Measurements from ENCODE around the gene PTCH1.

PTCH1 gene

DNA sequence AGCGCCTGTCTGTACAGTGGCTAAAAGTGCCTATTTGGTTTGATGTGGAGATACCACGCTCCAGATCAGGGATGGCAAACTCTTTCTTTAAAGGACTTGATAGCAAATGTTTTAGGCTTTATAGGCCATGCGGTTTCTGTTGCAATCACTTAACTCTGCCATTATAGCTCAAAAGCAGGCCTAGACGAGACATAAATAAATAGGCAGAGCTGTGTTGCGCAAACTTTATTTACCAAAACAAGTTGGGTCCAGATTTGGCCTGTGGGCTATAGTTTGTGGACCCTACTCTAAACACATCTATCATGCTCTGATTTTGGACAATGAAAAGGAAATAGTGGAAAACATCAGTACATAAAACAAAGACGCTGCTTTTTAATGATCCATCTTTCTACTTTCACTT, 79.2 kb downstream of the PTCH1 start:
- no peak for DNase-seq (ENCODE audit: low read depth)

DNA sequence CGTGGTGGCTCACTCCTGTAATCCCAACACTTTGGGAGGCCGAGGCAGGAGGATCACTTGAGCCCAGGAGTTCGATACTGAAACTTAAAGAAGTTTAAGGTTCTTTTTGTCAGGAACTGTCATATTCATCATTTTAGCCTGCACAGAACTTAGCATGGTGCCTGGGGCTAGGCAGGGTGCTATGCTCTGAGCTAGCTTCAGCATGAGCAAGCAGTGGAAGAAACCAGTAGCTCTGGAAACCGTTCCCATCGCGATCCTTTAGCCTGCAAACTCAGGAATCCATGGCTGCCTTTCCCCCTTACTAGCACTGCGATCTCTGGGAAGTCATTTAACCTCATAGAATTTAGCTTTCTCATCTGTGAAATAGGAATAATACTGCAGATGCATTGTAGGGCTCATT, 80.4 kb downstream of the PTCH1 start:
- DNase-seq (ENCODE audit: low read depth) = no peak

DNA sequence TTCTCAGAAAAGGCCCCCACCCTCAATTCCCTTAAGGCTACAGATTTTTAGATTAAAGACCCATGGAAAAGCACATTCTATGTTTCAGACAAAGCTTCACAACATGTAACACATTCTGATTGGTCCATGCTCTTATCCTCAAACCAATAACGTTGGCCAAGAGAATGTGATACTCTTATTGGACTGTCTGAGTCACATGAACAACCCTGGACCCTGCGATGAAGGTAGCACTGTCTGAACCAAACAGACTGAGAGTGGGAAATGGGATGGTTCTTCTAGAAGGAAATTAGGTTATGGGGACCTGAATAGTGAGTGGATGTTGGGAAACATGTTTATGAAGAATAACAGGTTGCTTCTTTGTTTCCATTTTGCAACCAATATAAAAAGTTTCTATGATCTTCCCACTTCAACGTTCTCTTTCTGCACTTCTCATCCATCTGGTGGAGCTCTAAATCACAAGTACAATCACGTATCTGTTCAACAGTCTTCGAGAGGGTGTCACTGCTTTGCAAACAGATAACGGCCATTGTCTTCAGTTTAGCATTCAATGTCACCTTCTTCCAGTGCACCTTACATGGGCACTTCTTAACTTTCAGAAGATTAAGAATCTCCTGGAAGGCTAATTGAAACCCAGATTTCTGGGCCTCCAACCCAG, 81.6 kb downstream of the PTCH1 start:
- DNase-seq (ENCODE audit: low read depth) = no peak

DNA sequence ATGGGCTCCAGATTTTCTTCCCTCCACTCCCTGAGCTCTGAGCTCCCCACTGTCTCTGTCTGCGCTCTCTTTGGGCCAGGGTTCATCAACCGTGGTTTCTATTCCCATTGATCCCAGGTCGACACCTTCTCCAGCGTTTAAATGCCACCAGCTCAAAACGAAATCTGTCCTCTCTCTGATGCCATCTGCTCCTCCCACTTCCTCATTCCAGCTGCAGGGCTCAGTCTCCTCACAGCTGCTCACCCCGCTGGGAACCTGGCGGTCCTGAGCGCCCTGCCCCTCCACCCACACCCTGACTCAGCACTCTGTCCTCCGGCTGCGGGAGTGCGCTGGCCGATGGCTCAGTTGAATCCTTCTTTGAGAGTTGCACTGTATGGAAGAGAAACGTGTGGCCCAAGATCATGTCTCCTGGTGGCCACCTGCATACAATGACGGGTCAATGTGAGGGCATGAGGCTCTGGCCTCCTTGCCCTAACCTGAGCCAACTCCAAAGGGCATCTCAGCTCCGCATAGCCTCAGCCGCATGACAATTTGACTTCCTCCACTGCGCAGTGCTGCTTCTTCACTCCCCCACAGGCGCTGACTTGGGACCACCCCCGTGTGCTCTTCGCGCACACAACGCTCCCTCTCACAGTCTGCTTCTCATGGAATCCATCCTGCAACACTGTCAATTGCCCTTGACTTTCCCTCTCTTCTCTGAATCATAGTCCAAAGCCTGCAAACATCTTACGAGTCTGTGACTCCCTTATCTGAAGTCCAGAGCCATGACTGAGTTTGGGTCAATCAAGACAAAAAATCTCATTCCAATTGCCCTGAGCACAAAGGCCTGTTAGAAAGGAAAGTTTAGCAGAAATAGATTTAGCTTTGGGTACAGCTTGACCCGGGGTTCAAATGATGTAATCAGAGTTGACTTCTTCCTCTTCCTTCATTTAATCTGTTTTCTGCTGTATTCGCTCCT, 82.4 kb downstream of the PTCH1 start:
- no peak for DNase-seq (ENCODE audit: low read depth)

DNA sequence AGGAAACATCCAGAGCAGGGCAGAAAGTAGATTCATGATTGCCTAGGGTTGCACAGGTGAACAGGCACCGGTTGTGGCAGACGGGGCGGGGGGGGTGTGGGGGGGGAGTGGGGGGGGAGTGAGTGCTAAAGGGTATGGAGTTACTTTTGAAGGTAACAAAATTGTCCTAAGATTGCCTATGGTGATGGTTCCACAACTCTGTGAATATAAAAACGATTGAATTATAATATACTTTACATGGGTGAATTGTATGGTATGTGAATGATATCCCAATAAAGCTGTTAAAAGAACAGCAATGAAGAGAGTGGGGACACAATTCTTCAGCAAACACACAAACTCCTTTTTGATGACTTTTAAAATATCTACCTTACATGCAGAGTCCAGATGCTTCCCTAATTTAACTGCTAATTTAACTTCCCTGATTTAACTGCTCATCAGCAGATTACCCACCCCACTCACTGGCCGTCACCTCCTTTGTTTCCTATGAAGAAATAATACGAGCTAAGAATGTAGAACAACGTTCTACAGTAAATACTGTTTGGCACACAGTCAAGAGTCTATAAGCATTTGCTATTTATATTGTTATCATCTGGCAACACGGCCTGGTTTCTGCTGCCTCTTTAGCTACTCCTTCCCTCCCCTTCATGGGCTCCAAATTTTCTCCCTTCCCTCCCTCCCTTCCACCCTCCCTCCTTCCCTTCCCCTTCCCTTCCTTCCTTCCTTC, 83.5 kb downstream of the PTCH1 start:
- no peak for DNase-seq (ENCODE audit: low read depth)

DNA sequence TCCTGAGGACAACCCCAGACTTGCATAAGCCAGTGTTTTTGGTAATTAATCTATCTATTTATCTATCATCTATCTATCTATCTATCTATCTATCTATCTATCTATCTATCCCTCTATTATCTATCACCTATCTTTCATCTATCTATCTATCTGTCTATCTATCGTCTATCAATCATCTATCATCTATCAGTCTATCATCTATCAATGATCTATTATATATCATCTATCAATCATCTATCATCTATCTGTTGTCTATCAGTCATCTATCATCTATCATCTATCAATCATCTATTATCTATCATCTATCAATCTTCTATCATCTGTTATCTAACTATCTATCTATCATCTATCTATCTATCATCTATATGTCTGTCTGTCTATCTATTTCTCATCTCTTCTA, 85.5 kb downstream of the PTCH1 start:
- no peak for DNase-seq (ENCODE audit: low read depth)

DNA sequence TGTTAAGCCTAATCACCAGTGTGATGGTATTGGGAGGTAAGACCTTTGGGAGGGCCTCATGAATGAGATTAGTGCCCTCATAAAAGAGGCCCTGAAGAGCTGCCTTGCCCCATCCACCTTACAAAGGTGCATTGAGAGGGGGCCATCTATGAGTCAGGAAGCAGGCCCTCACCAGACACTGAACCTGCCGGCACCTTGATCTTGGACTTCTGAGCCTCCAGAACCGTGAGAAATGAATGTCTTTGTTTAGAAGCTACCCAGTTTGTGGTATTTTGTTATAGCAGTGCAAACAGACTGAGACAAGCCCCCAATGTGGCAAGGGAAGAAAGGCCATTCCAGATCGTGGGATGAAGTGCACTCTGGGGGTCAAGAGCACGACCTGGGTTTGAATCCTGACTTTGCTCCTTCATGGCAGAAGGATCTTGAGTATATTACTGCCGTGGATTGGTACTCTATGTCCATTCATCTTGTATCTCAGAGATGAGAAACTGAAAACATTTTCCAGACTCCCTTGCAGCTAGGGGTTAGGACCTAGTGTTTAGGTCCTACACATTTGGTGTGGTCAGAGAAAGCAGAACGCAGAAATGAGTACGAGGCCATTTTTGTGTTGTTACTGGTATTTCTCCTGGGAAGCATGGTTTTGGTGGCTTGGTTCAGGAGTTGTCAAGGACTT, 86.7 kb downstream of the PTCH1 start:
- no peak for DNase-seq (ENCODE audit: low read depth)

DNA sequence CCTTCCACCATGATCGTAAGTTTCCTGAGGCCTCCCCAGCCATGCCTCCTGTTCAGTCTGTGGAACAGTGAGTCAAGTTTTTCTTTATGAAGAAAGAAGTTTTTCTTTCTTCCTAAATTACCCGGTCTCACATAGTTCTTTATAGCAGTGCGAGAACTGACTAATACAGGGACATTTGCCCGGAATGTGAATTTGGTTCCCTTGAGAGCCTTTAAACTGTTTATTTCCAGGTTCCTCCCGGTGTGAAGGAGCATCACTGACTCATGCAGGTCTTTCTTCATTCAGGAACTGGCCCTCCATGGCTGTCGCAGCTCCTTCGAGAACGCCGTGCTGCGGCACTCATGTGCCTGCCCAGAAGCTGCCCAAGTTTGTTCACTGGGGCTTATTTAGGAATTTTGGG, 87.7 kb downstream of the PTCH1 start:
- DNase-seq (ENCODE audit: low read depth) = no peak

DNA sequence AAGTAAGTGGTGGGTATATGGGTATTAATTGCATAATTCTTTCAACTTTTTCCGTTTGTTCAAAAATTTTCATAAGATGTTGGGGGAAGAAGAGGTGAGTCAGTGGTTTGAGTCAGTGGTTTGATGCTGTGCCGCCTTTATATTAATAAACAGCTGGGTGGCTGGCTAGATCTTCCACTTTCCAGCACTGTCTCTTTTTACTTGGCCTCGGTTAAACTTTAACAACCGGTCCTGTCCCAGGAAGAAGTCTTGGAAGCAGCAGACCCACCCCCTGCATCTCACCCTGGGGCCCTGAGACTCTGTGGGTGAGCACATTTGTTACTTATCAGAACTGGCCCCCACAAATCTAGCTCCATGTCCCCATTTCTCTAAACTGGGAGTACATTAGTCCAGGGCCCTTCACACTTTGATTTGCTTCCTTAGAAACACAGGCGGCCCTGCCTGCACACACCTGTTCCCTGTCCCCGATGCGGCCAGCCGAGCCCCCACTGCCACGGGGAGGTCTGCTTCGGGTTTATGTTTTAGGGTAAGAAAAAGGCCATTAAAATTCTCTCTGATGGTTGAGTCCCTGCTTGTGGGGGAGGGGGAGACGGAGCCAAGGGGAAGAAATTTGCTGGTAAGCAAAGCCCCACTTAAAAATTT, 90.7 kb downstream of the PTCH1 start:
- no peak for DNase-seq (ENCODE audit: low read depth)

DNA sequence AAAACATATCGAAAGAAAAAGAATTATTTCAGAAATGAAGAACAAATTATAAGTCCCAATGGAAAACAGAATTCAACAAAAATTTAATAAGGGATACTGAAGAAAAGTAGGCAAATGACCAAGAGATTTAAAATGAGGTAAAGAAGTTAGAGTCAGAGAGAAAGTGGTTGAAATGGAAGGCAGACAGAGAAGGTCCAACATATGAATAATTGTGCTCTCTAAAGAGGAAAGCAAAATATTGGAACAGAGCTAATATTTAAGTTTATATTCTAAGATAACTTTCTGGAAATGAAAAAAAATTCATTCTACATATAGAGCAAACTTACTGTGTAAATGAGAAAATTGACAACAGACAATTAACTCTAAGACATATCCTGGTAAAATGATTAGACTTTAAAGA, 94.1 kb downstream of the PTCH1 start:
- DNase-seq (ENCODE audit: low read depth) = no peak

DNA sequence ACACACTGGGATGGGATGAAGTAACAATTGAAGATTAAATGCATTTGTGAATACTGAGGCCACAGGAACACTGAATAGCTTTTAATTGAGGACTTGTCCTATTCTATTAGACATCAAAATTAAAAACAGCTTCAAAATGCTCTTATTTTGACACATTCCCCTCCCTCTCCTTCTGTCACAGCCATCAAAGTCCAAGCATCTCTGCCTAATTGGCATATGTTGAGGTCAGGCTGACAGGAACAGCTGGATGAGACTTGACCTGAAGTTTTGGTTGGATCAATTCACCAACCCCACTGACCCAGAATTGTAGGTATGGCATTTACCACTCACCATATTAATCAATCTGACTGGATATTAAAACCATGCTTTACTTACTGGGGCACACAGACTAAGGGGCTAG, 96.3 kb downstream of the PTCH1 start:
- no peak for DNase-seq (ENCODE audit: low read depth)

DNA sequence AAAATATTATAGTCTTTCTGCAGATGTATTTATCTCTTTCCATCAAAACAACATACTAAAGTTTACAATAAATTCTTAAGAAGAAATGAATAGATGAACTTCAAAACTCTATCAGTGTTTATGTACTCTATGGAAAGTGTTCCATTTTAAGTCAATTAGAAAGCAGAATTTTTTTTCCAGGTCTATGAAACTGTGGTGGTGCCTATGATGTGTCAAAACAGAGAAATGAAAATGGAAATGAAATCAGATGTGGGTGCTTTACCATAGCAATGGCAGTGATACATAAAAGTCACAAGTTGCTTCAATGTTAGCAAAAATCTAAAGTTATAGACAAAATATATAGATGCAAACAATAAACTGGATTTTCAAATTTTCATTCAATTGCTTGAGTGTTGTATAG, 97.3 kb downstream of the PTCH1 start:
- no peak for DNase-seq (ENCODE audit: low read depth)

DNA sequence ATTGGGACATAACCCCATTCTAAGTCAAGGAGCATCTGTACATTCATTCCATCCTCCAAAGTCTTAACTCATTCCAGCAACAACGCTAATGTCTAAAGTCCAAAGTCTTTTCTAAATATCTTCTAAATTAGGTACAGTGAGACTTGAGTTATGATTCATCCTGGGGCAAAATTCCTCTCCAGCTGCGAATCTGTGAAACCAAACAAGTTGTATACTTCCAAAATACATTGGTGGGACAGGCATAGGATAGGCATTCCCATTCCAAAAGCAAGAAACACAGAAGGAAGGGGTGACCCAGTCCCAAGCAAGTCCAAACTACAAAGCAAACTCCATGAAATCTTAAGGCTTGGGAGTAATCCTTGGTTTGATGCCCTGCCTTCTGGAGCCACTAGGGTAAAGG, 101.6 kb downstream of the PTCH1 start:
- no peak for DNase-seq (ENCODE audit: low read depth)

DNA sequence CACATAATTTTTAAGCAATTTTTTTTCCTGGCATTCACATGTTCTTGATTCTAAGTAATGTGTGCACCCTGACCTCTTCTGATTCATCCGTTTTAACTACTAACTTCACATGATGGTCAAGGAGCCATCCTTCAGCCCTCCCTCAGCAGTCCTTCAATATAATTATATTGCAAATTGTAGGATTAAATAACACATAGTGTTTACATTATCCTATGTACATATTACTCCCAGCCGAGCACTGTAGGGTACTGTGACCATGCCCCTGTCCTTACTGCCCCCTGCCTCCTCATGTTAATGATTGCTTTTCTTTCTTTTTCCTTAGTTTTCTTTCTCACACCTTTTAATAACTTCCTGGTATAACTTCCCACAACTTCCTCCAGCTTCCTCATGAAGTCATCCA, 103.0 kb downstream of the PTCH1 start:
- no peak for DNase-seq (ENCODE audit: low read depth)

DNA sequence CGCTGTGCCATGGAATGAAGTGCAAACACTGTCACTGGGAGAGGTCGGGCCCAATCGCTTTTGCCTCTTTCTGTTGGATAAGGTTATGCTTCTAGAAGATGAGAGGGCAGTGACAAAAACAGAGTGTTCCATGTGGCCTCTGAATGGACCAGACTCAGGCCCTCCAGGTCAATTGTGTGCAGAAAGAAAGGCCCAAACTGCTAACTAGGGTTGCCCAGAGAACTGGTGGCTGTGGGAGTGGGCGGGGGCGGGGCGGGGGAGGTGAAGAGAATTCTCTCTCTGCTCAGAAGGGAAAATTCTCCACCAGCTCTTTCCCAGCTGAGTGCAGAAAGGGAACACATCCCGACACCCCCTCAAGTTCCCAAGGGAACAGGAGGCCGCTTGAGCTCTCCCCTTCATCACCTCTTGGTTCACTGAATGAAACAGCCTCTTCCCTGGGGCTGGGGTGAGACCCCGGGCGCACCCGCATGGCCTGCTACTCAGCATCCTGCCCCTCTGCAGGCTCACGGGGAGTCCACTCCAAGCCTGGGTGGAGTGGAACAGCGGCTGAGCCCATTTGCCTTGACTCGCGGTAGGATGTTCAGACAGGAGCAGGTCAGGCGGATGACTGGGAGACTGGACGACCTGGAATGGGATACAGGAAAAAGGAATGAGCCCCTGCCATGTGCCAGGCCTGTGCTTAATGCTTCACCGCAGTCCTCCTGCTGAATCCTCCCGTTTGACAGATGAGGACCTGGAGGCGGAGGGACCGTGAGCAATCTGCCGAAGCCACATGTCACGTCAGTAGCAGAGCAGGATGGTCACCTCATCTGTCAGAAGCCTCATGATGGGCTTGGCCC, 105.5 kb downstream of the PTCH1 start:
- DNase-seq (ENCODE audit: low read depth) = no peak

DNA sequence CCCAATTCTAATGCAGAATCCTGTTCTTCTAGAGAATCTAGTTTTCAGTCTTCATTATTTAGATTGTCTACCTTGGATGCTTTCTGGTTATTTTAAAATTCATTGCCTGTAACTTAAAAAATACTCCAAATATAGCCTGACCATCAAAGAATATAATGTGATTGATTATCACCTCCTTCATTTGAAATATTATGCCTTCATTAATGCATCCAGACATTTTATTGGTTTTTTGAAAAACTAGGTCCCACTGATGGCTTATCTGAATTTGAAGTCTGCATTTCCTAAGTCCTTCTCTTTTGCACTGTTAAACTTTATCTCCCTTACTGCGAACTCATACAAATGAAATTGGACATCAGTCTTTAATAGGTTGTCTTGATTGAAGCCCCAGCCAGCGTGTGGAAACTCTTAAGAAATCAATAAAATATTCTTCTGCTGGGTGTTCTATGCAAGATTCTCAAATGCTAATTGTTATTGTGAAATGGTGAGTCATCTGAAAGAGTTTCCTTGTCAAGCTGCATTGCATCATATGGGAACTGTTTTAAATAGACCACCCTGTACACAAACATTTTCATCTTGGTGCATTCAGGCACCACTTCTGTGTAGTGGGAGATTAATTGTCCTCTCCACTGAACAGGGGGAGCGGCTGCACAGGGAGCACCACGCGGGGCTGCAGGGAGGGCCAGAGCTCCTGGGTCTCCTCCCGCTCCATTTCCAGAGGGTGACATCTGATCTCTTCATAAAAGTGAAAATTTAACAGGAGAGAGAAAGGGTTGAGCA, 106.9 kb downstream of the PTCH1 start:
- DNase-seq (ENCODE audit: low read depth) = no peak

DNA sequence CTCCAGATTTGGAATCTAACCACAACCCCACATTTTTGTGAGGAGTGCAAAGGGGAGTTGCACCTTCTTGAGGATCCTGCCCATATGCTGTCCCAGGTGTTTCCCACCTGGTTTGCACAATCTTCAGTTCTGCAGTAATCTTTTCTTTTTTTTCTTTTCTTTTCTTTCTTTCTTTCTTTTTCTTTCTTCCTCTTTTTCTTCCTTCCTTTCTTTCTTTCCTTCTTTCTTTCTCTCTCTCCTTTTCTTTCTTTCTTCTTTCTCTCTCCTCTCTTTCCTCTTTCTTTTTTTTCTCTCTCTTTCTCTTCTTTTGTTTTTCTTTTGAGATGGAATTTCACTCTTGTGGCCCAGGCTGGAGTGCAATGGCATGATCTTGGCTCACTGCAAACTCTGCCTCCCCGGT, 109.2 kb downstream of the PTCH1 start:
- no peak for DNase-seq (ENCODE audit: low read depth)

DNA sequence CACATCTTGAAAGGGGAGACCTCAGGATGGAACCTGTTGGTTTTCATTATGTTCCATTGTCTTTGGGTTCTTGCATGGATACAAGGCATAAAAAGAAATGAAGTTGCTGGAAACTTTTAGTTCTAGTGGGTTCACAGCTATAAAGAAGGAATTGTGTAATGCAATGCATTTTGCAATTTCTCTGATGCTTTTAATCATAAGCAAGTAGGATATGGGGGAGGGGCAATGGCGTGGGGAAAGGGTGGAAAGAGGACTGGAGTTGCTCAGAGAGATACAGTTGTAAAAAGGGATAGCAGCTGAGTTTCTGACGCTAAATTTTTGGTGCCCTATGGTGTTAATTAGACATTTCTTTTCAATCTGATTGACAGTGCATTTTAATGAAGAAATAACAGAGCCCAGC, 110.7 kb downstream of the PTCH1 start:
- DNase-seq (ENCODE audit: low read depth) = no peak

DNA sequence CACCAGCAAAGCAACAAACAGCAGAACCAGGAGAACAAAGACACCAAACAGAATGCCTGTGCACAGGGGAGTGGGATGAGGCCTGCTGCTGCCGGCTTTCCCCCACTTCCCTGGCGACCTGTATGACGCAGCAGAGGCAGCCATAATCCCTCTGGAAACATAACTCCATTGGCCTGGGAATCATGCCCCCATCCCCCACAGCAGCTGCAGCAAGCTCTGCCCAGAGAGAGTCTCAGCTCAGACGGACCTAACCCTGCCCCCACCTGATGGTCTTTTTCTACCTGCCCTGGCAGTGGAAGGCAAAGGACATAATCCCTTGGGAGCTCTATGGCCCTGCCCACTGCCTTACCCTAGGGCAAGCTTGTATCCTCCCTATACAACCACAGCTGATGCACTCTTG, 117.5 kb downstream of the PTCH1 start:
- no peak for DNase-seq (ENCODE audit: low read depth)

Measured in activated T-cell treated with anti-CD3 and anti-CD28 coated beads for 1 hour (primary cell).